Stimulated activated CD4-positive, alpha-beta T cell treated with anti-CD3 and anti-CD28 coated beads, Interleukin-2, amount 100 ng/mL, for 24 hours (primary cell): ENCODE measurements around the gene SLC5A10.
"Not testable (repeated sequence)": the region's sequence is repeated elsewhere in the genome, so short reads cannot be mapped to it uniquely, and the experiment has no call there.

Source experiments
- DNase-seq, 2 donors: peaks; one replicate each; pipeline ENCODE4 v3.0.0-alpha.2; 2020

SLC5A10 gene

GRCh38 chr17:18948476-18949006, 3.4 kb upstream of the SLC5A10 start:
- DNase-seq: no peak

- no peak for DNase-seq
These were observed 2.4 kb upstream of the SLC5A10 start for GRCh38 chr17:18949566-18949965.

DNA sequence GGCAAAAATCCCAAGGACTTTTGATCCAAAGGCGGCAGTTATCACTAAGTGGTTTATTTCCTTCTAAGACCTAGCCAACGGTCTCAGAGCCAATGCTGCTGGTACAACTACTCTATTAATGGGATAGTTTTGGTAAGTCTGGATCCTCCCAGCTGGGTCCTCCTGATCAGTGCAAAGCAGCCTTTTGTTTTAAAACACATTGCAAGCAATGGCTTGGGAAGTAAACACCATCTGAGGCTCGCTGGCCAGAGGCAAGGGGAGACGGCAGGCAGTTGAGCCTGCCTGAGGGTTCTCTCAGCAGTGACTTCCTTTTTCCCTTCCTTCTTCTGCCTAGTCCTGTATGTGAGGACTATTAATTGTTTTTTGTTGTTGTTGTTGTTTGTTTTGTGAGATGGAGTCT, 1.6 kb upstream of the SLC5A10 start:
- no peak for DNase-seq

GRCh38 chr17:18950944-18951905, 740 bp upstream of the SLC5A10 start:
- no peak for DNase-seq

DNA sequence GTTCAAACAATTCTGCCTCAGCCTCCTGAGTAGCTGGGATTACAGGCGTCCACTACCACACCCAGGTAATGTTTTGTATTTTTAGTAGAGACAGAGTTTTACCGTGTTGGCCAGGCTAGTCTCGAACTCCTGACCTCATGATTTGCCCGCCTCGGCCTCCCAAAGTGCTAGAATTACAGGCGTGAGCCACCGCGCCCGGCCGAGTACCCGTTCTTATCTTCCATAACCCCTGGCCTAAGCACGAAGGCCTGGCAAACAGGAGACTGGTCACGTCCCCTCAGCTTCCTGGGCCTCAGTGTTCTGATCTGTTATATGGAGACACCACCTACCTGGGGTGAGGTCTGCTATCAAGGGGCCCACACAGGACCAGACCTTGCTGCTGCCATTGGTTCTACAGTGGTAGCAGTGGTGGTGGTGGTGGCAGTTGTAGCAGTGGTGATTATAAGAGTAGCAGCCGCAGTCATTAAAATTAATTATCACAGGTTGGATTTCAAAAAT, 1.3 kb downstream of the SLC5A10 start:
- no peak for DNase-seq

- DNase-seq: no peak
These were observed 2.4 kb downstream of the SLC5A10 start for GRCh38 chr17:18954321-18954720.

GRCh38 chr17:18955009-18955408, 3.0 kb downstream of the SLC5A10 start:
- no peak for DNase-seq

GRCh38 chr17:18956021-18956420, 4.1 kb downstream of the SLC5A10 start:
- DNase-seq: not testable (repeated sequence)

DNA sequence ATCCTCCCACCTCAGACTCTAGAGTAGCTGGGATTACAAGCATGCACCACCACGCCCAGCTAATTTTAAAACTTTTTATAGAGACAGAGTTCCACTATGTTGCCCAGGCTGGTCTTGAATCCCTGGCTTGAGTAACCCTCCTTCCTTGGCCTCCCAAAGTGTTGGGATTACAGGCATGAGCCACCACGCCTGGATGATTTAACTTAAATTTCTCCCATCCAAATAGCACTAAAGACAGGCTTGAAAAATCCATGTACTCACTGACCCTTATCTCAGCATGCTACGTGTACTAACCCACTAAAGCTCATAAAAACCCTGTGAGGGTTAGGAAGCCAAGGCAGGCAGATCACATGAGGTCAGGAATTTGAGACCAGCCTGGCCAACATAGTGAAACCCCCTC, 4.6 kb downstream of the SLC5A10 start:
- no peak for DNase-seq

GRCh38 chr17:18957831-18958230, 5.9 kb downstream of the SLC5A10 start:
- no peak for DNase-seq

DNA sequence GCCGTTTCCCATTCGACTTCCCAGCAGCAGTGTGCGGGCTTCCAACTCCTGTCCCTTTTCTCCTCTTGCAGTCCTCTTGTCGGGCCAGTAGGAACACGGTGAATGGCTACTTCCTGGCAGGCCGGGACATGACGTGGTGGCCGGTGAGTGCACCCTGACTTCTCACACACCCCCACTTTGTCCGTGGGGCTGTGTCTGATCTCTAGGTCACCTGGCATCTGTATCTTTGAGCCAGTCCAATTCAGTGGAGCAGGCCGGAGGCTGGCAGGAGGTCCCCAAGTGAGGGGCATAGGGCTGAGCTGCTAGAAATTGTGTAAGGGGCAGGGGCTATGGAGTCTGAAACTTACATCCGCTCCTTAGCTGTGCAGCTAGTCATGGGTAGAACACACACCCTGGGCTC, 6.6 kb downstream of the SLC5A10 start:
- DNase-seq: no peak

DNA sequence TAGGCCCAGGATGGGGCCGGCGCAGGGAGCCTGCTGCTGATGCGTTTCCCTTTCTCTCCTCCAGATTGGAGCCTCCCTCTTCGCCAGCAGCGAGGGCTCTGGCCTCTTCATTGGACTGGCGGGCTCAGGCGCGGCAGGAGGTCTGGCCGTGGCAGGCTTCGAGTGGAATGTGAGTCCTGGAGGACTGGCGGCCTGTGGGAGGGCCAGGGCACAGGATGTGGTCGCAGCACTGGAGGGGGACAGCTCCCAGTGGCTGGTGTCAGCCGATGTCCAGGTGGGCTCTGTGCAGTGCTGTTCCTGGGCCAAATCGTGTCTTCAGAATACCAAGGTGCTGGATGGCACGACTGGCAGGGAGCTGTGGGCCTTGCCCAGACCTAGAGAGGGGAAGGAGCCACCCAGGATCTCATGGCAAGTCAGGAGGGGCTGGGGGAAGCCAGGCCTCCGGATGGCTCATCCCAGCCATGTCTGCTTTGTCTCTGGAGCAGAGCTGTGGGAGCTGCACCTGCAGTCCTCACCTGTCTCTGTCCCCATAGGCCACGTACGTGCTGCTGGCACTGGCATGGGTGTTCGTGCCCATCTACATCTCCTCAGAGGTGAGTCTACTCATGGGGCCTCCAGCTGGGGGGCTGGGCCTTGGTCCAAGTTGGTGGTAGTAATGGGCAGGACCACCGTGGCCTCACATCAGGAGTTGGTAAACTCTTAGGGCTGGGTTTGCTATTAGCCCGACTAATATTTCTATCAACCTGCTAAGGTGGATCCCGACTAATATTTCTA, 7.3 kb downstream of the SLC5A10 start:
- no peak for DNase-seq

GRCh38 chr17:18959845-18960240, 7.9 kb downstream of the SLC5A10 start:
- DNase-seq: no peak

GRCh38 chr17:18960241-18960665, 8.3 kb downstream of the SLC5A10 start:
- DNase-seq: no peak

GRCh38 chr17:18960803-18961511, 9.0 kb downstream of the SLC5A10 start:
- peak; percentile 89 to 90 for DNase-seq

GRCh38 chr17:18961634-18962493, 9.9 kb downstream of the SLC5A10 start:
- DNase-seq: peak in 1 of 2 donors; percentile 31

DNA sequence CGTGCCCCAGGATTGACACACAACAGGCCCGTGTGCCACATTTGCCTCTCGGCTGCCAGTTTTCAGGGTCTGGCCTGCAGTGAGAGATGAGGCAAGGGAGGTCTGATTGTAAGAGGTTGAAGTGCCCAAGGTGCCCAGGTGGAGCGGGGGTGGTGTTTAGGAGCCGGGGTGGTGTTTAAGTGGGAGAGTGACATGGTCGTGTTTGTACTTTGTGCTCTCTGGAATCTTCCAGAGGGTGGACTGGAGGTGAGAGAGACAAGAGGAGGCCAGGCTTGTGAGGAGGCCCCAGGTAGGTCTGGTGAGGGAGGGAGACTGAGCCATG, 10.5 kb downstream of the SLC5A10 start:
- DNase-seq: no peak

- no peak for DNase-seq
These were observed 11.4 kb downstream of the SLC5A10 start for GRCh38 chr17:18963126-18964017.

DNA sequence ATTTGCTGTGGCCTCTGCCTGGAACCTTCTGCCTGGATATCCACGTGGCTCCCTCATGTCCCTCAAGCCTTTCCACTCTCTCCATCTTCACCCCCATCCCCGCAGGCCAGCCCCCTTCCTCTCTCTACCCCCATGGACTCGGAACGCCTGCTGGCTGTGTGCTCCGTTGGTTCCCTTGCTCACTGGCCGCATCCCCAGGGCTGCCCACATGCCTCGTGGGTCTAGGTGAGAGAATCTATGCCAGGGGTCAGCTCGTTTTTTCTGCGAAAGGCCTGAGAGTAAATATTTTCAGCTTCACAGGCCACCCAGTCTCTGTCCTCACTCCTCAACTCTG, 12.0 kb downstream of the SLC5A10 start:
- no peak for DNase-seq

DNA sequence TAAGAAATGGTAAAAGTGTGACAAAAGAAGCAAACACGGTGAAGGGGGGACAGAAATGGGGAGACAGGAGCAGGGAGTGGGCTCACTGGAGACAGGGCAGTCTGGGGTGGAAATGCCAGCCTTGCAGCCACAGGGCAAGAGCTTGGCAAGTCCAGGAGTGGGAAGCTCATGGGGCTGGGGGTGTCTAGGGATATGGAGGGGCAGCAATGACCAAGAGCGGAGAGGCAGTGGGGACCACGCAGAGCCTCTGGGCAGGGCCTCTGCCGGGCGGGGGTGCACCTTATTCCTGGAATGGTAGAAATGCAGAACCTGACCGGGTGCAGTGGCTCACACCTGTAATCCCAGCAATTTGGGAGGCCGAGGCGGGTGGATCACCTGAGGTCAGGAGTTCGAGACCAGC, 12.6 kb downstream of the SLC5A10 start:
- no peak for DNase-seq
